Measurements from ENCODE around the gene LMX1A.

The LMX1A gene

GRCh38 chr1:165207853-165208515 is 148.5 kb downstream of the LMX1A start:
- no peak for DNase-seq

- no peak for DNase-seq
Observed at GRCh38 chr1:165205145-165205544, 151.4 kb downstream of the LMX1A start.

DNA sequence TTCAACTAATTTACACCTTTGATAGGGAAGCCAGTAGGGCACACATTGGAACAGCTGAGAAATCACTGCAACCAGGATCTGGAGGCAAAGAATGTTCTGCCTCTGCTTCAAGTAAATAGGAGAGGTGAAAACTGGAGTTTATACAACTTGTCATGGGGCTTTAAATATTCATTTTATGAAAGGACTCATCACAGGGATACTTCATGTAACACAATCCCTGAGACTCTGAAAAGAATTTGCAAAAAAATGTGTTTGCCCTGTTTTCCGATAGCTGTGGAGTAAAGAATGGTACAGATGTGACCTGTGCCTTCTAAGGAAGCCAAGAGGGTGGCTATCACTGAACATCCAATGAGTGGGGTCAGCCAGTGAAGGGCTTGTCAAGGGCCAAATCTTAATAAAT is 152.0 kb downstream of the LMX1A start:
- no peak for DNase-seq

GRCh38 chr1:165191087-165191486 is 165.4 kb downstream of the LMX1A start:
- no peak for DNase-seq

DNA sequence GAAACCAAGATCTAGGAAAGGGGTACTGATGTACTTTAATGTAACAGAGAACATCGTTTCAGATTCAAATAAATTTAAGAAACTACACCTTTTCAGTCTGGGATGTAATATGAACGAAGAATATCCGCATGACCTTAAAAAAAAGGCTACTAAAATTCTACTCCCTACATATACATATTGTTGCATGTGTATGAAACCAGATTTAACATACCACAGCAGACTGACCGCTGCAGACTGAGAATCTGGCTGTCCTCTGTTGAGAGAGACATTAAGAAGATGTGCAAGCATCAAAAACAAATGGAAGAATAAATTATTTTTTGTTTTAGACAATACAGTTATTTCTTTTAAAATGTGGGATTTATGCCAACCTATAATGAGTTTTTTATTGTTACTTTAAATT is 166.6 kb downstream of the LMX1A start:
- no peak for DNase-seq

DNA sequence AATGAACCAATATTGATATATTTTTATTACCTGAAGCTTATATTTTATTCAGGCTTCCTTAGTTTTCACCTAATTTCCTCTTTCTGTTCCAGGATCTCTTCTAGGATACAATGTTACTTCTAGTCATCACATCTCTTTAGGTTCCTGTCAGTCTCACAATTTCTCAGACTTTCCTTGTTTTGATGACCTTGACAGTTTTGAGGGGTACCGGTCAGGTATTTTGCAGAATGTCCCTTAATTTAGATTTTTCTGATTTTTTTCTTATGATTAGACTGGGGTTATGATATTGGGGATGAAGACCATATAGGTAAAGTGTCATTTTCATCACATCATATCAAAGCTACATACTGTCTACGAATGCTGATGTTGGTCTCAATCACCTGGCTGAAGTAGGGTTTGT is 167.5 kb downstream of the LMX1A start:
- DNase-seq: no peak

GRCh38 chr1:165187031-165188009 is 169.2 kb downstream of the LMX1A start:
- DNase-seq: peak; percentile 77

GRCh38 chr1:165185161-165185889 is 171.2 kb downstream of the LMX1A start:
- no peak for DNase-seq

- no peak for DNase-seq
Observed at GRCh38 chr1:165182975-165183374, 173.5 kb downstream of the LMX1A start.

DNA sequence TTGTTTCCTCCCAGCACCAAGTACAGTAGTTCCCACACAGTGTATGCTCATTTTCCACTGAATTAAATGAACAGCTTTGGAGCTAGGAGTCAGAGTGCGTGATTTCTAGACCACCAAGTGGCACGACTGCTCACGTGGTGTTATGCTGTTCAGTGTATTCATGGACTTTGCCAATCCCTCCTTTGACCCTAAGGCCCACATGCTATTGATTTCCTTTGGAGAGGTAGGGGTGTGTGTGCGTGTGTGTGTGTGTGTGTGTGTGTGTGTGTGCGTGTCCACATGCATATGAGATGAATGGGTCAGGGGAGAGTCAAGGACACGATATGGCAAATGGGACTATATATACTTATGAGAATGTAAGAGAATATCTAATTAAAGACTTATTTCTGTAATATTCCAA is 177.2 kb downstream of the LMX1A start:
- DNase-seq: no peak

- DNase-seq: peak; percentile 67
Observed at GRCh38 chr1:165174491-165174890, 182.0 kb downstream of the LMX1A start.

DNA sequence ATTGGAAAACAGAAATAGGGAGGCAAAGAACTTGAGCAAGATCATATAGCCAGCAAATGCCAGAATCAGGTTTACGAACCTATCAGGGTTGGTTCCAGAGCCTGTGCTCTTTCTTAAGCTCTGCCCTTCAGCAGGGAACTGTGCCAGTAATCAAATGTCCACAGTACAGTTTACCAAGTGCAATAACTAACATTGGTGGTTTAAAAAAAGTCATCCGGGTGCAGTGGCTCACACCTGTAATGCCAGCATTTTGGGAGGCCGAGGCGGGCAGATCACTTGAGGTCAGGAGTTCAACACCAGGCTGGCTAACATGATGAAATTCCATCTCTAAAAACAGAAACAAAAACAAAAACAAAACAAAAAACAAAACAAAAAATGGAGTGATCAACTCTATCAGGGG is 182.7 kb downstream of the LMX1A start:
- no peak for DNase-seq

GRCh38 chr1:165173409-165173808 is 183.1 kb downstream of the LMX1A start:
- DNase-seq: no peak

DNA sequence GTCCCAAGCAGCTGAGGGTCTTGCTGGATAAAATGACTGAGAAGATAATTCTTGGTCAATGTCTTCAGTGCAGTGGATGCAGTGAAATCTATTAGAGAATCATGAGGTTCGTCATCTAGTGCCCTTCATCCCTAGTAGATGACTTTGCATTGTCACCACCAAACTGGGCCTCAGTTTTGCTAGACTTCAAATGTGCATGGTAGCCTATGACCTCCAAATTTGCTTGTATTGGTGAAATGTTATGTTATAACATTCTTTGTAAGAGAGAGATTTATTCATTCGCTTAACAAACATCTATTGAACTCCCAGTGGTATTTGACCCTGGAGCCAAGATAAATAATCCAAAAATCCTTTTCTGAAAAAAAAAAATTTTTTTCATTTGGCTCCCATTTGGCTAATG is 183.8 kb downstream of the LMX1A start:
- DNase-seq: no peak

DNA sequence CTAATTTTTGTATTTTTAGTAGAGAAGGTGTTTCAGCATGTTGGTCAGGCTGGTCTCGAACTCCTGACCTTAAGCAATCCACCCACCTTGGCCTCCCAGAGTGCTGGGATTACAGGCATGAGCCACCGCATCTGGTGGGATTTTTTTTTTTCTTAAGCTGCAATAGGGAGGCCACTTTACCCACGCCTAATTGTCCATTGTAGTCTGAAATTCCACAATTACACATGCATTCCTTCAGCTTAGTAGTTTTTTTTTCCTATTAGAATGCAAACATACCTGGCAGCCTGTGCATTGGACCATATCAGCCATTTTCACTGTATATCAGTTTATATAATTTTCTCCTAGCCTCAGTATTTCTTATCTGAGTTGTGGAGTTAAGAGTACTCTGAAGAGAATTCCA is 186.8 kb downstream of the LMX1A start:
- DNase-seq: no peak

GRCh38 chr1:165169028-165169427 is 187.5 kb downstream of the LMX1A start:
- DNase-seq: no peak

- no peak for DNase-seq
Observed at GRCh38 chr1:165168467-165168866, 188.0 kb downstream of the LMX1A start.

- DNase-seq: no peak
Observed at GRCh38 chr1:165162671-165163241, 193.8 kb downstream of the LMX1A start.

GRCh38 chr1:165161130-165161529 is 195.4 kb downstream of the LMX1A start:
- DNase-seq: no peak

DNA sequence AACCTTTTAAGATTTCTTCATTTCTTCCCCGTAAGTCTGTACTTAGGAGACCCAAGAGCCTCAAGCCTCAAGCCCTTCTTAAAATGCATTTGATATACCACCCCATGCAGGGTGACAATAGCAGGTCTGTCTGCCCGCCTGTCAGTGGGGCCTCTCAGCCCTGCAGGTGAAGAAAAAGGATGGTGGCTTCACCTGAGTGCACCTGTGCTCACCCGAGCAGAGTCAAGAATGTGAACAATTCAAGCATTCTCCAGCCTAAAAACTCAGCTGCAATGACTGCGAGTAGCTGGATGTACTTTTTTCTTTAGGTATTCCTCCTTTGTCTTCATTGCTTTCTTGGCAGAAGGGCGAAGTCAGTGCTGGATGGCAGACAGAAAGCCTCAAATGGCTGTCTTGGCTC is 203.3 kb downstream of the LMX1A start:
- DNase-seq: no peak

GRCh38 chr1:165152727-165153126 is 203.8 kb downstream of the LMX1A start:
- DNase-seq: peak; percentile 56

- no peak for DNase-seq
Observed at GRCh38 chr1:165152109-165152508, 204.4 kb downstream of the LMX1A start.
